8988T (cell line): ENCODE measurements around the gene FSCN2.
"Not testable (repeated sequence)": the region's sequence is repeated elsewhere in the genome, so short reads cannot be mapped to it uniquely, and the experiment has no call there.

Source experiments
- DNase-seq: peaks from one replicate; pipeline ENCODE4 v3.0.0; 2011

FSCN2 gene

GRCh38 chr17:81579821-81580321 lies 51.7 kb downstream of the FSCN2 start:
- DNase-seq, result no peak

- DNase-seq, result no peak
Observed at GRCh38 chr17:81580481-81580880, 52.3 kb downstream of the FSCN2 start.

GRCh38 chr17:81581758-81582157 lies 53.6 kb downstream of the FSCN2 start:
- no peak for DNase-seq

- DNase-seq, result no peak
Observed at GRCh38 chr17:81582341-81582740, 54.2 kb downstream of the FSCN2 start.

GRCh38 chr17:81582749-81583148 lies 54.6 kb downstream of the FSCN2 start:
- DNase-seq, result no peak

GRCh38 chr17:81583589-81584342 lies 55.6 kb downstream of the FSCN2 start:
- DNase-seq, result no peak

GRCh38 chr17:81584771-81585170 lies 56.6 kb downstream of the FSCN2 start:
- not testable (repeated sequence) for DNase-seq

GRCh38 chr17:81586096-81586495 lies 57.9 kb downstream of the FSCN2 start:
- DNase-seq, result no peak
